D721Med (cell line): ENCODE measurements around the gene FBXL12.
"Not testable (repeated sequence)": the region's sequence is repeated elsewhere in the genome, so short reads cannot be mapped to it uniquely, and the experiment has no call there.

Experiments
- DNase-seq: peaks from one replicate; pipeline ENCODE4 v3.0.0; 2011; ENCODE audit warnings: low spot score; ENCODE audit not compliant: insufficient read length
- FAIRE-seq: peaks from 2 replicates; lab custom pipeline; 2011; peaks lifted over from hg19 to GRCh38; lab: Jason Lieb, UNC
- CTCF ChIP-seq: IDR thresholded peaks from 2 replicates; pipeline ENCODE4 v1.5.1; 2012; ENCODE audit warnings: mild to moderate bottlenecking, control low read depth; ENCODE audit not compliant: insufficient read depth; ENCODE audit errors: missing control alignments

The FBXL12 gene

GRCh38 chr19:9849791-9850190, 30.9 kb upstream of the FBXL12 start:
- no peak for DNase-seq
- no peak for FAIRE-seq
- no peak for TF ChIP-seq CTCF

DNA sequence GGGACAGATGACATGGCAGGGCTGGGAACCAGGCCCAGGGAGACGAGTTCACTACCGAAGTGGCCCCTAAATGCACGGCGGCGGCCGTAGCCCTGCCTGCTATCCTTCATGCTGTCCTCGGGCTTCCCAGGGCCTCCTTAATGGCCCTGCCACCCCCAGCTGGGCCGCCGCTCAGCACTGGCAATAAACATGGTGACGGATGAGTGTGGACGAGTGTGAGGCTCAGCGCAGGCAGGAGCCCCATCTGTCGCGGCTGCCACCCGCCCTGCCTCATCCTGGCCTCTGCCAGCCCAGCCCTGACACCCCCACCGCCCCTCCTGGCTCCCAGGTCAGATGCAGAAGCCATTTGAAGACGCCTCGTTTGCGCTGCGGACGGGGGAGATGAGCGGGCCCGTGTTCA, 29.9 kb upstream of the FBXL12 start:
- peak; percentile 84 for DNase-seq
- FAIRE-seq = no peak
- TF ChIP-seq CTCF = no peak

DNA sequence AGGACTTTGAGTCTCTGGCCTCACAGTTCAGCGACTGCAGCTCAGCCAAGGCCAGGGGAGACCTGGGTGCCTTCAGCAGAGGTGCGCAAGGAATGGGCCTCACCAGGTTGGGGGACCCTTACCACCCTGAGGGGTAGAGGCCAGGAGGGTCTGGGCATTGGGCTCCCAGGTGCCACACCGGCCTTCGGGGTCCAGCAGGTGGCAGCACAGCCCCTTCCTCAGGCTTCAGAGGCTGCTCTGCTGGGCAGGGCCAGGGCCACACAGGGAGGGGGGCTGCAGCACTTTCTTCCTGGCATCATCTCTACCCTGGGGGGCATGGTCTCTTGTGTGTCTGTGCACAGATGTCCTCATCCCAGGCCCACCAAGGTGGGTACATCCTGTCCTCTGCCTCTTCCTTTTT, 29.2 kb upstream of the FBXL12 start:
- DNase-seq (peak; percentile 83), FAIRE-seq (no peak)
- peak; percentile 68 for TF ChIP-seq CTCF

DNA sequence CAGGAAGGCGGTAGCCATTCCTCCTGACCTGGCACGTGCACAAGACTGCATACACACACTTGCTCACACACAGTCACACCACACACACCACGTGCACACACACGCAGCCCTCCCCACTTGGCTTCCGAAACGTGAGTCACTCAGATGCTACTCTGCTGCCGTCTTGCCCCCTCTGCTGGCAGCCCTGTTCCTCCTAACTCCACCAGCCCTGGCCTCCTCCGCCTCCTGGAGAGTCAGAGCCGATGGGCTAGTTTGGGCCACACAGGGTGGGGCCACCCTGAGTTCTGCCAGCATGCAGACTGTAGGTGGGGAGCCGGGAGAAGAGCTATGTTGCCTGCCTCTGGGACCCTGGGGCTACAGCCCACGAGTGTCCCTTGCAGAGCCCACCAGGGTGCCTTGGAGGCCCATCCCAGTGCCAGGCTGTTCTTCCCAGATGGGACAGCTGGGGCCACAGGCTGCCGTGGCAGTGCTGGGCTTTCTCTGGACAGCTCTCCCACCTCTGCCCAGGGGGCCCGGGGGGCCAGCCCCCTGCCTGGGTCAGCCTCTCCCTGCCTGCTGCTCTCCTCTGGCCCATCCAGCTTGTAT, 28.3 kb upstream of the FBXL12 start:
- peak; percentile 59 for TF ChIP-seq CTCF
- DNase-seq (peak; percentile 70), FAIRE-seq (no peak)

- FAIRE-seq = not testable (repeated sequence)
Measured at GRCh38 chr19:9843626-9844273, 24.9 kb upstream of the FBXL12 start.

GRCh38 chr19:9842834-9843625, 24.2 kb upstream of the FBXL12 start:
- FAIRE-seq = no peak
- no peak for DNase-seq

More at GRCh38 chr19:9843626-9844273, 24.9 kb upstream of the FBXL12 start:
- not testable (repeated sequence) for DNase-seq

More at GRCh38 chr19:9842834-9843625, 24.2 kb upstream of the FBXL12 start:
- TF ChIP-seq CTCF = no peak
